Cardiac fibroblast (primary cell): ENCODE results near the gene NDFIP2.

Experiments used
- DNase-seq, 2 donors: peaks; one replicate each; pipeline versions ENCODE4 v3.0.0 to v3.0.0-alpha.2; 2010; ENCODE audit warnings: low read depth in 2 of 2
- H3K4me3 ChIP-seq, 2 donors: replicated peaks in 1 of 2; 1 replicate in 1 of 2; 2 replicates in 1 of 2; pipeline ENCODE4 v1.5.1; 2011; ENCODE audit warnings: low read depth in 2 of 2, low read length in 2 of 2, mild to moderate bottlenecking in 2 of 2, moderate library complexity in 1 of 2
- TF ChIP-seq, protein P1 (sequence below): IDR thresholded peaks from one replicate; pipeline ENCODE4 v1.5.1; 2011; ENCODE audit warnings: low read depth, mild to moderate bottlenecking, low read length, inconsistent platforms

The NDFIP2 gene

DNA sequence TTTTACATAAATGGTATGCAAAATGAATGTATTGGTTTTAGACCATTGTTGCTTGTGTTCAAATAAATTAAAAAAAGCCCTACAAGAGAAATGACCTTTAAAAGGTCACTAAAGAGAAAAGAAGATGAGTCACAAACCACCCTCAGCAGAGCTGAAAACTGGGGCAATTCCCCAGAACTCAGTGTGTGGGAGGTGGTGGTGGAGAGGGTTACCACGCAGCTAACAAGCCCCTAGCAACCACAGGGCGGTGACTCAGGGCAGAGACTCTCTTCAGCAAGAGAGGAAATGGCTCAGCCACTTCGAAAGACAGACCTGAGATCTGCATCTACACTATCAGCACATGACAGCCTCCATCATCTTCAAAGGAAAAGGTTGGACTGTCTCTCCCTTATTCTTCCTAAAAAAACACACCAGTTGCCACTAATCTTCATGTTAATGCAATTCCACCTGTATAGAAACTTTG is 29.4 kb upstream of the NDFIP2 start:
- DNase-seq, result peak; percentile 82 to 94
- no peak overlapping the region for H3K4me3 ChIP-seq
- TF ChIP-seq, protein P1, sequence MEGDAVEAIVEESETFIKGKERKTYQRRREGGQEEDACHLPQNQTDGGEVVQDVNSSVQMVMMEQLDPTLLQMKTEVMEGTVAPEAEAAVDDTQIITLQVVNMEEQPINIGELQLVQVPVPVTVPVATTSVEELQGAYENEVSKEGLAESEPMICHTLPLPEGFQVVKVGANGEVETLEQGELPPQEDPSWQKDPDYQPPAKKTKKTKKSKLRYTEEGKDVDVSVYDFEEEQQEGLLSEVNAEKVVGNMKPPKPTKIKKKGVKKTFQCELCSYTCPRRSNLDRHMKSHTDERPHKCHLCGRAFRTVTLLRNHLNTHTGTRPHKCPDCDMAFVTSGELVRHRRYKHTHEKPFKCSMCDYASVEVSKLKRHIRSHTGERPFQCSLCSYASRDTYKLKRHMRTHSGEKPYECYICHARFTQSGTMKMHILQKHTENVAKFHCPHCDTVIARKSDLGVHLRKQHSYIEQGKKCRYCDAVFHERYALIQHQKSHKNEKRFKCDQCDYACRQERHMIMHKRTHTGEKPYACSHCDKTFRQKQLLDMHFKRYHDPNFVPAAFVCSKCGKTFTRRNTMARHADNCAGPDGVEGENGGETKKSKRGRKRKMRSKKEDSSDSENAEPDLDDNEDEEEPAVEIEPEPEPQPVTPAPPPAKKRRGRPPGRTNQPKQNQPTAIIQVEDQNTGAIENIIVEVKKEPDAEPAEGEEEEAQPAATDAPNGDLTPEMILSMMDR, result no peak

DNA sequence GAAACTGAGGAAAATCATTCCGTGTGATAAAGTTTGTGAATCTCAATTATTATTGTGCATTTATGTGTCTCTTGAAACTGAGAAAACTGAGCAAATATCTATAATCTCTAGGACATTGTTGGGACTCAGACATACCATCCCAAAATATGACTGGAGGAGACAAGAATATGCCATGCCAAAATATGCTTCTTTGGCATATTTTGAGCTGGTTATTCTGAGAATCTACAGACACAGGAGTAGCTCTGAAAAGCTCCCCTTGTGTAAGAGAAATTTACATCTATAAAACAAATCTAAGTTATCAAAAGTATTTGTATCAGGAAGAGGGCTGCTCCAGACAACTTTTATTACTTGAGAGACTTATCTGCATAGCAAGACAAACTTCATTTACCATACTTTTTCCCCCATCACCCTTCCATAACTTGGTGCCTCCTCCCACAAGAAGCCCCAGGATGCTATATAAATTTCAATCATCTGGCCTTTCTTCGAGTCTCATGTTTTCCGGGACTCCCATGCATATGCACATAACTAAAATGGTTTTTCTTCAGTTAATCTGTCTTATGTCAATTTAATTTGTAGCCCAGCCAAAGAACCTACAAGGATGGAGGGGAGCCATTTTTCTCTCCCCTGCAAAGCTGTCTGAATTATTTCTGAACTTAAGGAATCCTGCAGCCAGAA is 28.6 kb upstream of the NDFIP2 start:
- H3K4me3 ChIP-seq, result no peak overlapping the region
- TF ChIP-seq, protein P1, result no peak
- no peak for DNase-seq

DNA sequence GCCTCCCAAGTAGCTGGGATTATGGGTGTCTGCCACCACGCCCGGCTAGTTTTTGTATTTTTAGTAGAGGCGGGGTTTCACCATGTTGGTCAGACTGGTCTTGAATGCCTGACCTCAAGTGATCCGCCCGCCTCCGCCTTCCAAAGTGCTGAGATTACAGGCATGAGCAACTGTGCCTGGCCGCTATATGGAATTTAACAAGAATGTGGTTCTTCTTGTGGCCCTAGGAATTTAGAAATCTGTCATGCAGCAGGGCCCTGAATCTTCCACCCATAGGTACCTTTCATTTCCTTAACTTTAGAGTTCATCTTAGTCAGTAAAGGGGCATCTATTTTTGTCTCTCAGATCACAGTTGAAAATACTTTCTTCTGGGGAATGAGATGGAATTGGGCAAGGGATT is 25.6 kb upstream of the NDFIP2 start:
- DNase-seq, result peak in 1 of 2 donors; percentile 63
- TF ChIP-seq, protein P1, result no peak
- no peak overlapping the region for H3K4me3 ChIP-seq

DNA sequence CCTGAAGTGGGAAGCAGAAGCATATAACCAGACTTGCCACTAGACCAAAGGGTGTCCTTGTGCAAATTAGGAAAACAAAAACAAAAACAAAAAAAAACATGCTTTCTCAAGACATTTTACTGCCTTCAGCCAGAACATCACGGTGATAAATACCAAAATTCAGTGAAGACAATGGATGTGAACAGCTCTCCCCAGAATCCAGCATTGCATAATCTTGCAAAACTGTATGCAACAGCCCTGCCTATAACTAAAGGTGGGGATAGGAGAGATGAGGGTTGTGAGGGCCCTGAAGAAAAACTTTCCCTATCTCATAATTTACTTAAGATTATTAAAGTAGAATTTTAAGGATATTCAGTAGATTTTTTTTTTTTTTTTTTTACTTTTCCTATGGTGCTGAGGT is 24.9 kb upstream of the NDFIP2 start:
- H3K4me3 ChIP-seq, result no peak overlapping the region
- TF ChIP-seq, protein P1, result no peak
- peak in 1 of 2 donors; percentile 54 for DNase-seq

DNA sequence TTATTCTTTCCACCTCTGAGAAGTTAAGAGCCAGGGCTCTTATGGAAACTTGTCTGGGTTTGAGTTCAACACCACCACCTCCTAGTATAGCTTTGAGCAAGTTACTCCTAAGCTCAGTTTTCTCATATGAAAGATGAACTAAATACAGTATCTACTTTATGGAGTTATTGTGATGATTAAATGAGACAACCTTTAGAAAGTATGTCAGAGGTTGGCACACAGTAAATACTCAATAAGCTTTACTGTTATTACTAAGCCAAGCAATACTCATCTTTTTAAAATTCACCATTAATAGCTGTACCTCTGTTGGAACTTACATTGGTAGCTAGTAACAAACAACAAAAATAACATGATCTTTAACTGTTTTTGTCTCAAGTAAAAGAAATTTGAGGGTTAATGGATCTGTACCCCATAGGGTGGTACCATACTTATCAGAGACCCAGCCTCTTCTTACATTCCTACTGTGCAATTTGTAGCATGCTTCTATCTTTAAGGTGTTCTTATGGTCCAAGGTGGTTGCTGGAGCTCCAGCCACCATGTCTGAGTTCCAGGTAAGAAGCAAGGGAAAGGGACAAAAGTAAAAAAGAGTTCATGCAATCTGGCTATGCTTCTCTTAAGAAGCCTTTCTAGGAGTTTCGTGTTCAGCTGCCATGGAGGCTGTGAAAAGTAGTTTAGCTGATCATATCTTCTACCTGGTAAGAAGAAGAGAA is 24.1 kb upstream of the NDFIP2 start:
- TF ChIP-seq, protein P1, result no peak
- no peak for DNase-seq
- H3K4me3 ChIP-seq, result no peak overlapping the region

DNA sequence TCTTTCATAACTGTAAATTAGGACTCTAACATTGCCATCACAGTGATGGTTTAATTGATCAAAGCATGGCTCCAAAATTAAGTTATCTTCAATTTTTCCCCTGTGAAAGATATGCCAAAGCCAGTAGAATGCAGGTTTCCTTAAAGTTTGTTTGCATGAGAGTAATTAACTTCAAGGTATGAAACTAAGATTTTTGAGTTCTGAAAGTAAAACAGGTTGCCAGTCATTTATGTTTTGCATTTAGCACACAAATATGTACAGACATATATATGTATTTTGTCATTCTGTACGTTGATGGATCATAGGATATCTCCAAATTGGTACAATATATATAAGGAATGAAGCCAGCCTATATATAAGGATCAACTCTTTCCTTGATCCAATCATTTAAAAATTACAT is 23.6 kb upstream of the NDFIP2 start:
- DNase-seq, result no peak
- no peak overlapping the region for H3K4me3 ChIP-seq
- TF ChIP-seq, protein P1, result no peak
